ENCODE results near the gene EBLN1.

- TF ChIP-seq, protein P1, sequence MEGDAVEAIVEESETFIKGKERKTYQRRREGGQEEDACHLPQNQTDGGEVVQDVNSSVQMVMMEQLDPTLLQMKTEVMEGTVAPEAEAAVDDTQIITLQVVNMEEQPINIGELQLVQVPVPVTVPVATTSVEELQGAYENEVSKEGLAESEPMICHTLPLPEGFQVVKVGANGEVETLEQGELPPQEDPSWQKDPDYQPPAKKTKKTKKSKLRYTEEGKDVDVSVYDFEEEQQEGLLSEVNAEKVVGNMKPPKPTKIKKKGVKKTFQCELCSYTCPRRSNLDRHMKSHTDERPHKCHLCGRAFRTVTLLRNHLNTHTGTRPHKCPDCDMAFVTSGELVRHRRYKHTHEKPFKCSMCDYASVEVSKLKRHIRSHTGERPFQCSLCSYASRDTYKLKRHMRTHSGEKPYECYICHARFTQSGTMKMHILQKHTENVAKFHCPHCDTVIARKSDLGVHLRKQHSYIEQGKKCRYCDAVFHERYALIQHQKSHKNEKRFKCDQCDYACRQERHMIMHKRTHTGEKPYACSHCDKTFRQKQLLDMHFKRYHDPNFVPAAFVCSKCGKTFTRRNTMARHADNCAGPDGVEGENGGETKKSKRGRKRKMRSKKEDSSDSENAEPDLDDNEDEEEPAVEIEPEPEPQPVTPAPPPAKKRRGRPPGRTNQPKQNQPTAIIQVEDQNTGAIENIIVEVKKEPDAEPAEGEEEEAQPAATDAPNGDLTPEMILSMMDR (conservative IDR thresholded peaks at IDR 0.05; ENCODE audit: low read length) = no peak
- no peak for TF ChIP-seq EZH2phosphoT487 (IDR thresholded peaks at IDR 0.05; ENCODE audit: borderline replicate concordance, low read depth, low read length)
Measured at GRCh38 chr10:22245567-22245966, 27.8 kb upstream of the EBLN1 start.
